Loucy (cell line): ENCODE data around the gene PTPRH.

Experiments
- CTCF ChIP-seq: fragments of 200-600 bp; sonication (generic); conservative IDR thresholded peaks from 2 replicates; pipeline ENCODE4 v1.5.1; 2014; ENCODE audit warnings: mild to moderate bottlenecking, antibody characterized with exemption, low read length
- EZH2phosphoT487 ChIP-seq: fragments of 200-600 bp; IDR thresholded peaks from 2 replicates; pipeline ENCODE4 v1.6.1; 2018; ENCODE audit warnings: antibody characterized with exemption, mild to moderate bottlenecking, moderate library complexity, borderline replicate concordance

DNA sequence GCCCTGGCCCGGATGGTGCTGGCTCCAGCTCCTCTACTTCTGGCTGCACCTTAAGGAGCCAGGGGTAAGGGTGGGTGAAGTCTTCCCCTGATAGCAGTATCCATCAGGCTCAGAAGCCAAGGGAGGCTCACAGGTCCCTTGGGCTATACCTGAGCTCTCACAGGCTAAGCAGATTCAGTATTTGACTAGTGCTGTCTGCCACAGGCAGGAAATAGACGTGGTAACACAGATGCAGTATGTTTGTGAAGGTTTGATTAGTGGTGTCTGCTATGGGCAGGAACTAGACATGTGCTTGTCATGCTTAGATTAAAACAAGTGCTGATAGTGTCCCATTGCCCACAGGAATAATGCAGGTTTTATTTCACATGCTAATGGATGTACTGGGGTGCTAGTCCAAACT lies 33.2 kb downstream of the PTPRH start:
- TF ChIP-seq CTCF: no peak
- no peak for TF ChIP-seq EZH2phosphoT487
